Bronchial epithelial cell (primary cell): Measurements from ENCODE around the gene PPM1F. TPM values are rescaled to one million over a fixed set of nuclear protein-coding genes. Genes with fewer than 3 reads are reported as not detected.

Source experiments
- DNase-seq: peaks from one replicate; pipeline ENCODE4 v3.0.0-alpha.2; 2010; ENCODE audit warnings: low read depth
- FAIRE-seq: peaks from 2 replicates; lab custom pipeline; 2011; peaks lifted over from hg19 to GRCh38; lab: Jason Lieb, UNC
- H3K27me3 ChIP-seq: 2 replicates; pipeline ENCODE4 v1.5.1; 2011; ENCODE audit warnings: low read length; ENCODE audit not compliant: control insufficient read depth, insufficient read depth
- H3K36me3 ChIP-seq: 2 replicates; pipeline ENCODE4 v1.5.1; 2011; ENCODE audit warnings: low read length; ENCODE audit not compliant: control insufficient read depth, insufficient read depth
- H3K4me3 ChIP-seq: 2 replicates; pipeline ENCODE4 v1.5.1; 2011; ENCODE audit warnings: mild to moderate bottlenecking, low read depth, low read length, control low read depth
- total RNA-seq: library from RNA; depleted of rRNA; stranded (reverse); fragments of >200 nt; gene quantifications from 2 replicates; pipeline ENCODE4 v1.2.1, GENCODE V29; 2014
- TF ChIP-seq, protein P1 (sequence below): IDR thresholded peaks from 2 replicates; pipeline ENCODE4 v1.5.1; 2011; ENCODE audit warnings: mild to moderate bottlenecking, moderate library complexity, low read length, control low read depth, inconsistent platforms; ENCODE audit not compliant: insufficient read depth, severe bottlenecking

Gene PPM1F
- total RNA-seq, 1 donor from 2014 or later: 16.1 TPM

DNA sequence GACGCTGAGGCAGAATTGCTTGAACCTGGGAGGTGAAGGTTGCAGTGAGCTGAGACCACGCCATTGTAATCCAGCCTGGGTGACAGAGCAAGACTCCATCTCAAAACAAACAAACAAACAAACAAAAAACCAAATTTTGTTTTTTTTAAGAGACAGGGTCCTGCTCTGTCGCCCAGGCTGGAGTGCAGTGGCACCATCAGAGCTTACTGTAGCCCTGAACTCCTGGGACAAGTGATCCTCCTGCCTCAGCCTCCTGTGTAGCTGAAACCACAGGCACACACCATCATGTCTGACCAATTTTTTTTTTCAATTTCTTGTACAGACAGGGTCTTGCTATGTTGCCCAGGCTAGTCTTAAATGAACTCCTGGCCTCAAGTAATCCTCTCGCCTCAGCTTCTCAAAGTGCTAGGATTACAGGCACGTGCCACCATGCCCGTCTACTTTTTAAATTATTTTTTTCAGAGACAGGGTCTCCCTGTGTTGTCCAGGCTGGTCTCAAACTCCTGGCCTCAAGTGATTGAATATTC lies 13.2 kb upstream of the PPM1F start:
- H3K36me3 ChIP-seq: peaks cover 27% of the 10 kb centered on the region
- FAIRE-seq (no peak), DNase-seq (no peak)
- H3K4me3 ChIP-seq: no peak overlapping the region
- TF ChIP-seq, protein P1, sequence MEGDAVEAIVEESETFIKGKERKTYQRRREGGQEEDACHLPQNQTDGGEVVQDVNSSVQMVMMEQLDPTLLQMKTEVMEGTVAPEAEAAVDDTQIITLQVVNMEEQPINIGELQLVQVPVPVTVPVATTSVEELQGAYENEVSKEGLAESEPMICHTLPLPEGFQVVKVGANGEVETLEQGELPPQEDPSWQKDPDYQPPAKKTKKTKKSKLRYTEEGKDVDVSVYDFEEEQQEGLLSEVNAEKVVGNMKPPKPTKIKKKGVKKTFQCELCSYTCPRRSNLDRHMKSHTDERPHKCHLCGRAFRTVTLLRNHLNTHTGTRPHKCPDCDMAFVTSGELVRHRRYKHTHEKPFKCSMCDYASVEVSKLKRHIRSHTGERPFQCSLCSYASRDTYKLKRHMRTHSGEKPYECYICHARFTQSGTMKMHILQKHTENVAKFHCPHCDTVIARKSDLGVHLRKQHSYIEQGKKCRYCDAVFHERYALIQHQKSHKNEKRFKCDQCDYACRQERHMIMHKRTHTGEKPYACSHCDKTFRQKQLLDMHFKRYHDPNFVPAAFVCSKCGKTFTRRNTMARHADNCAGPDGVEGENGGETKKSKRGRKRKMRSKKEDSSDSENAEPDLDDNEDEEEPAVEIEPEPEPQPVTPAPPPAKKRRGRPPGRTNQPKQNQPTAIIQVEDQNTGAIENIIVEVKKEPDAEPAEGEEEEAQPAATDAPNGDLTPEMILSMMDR: no peak
- H3K27me3 ChIP-seq: no peaks in the 10 kb centered on the region

DNA sequence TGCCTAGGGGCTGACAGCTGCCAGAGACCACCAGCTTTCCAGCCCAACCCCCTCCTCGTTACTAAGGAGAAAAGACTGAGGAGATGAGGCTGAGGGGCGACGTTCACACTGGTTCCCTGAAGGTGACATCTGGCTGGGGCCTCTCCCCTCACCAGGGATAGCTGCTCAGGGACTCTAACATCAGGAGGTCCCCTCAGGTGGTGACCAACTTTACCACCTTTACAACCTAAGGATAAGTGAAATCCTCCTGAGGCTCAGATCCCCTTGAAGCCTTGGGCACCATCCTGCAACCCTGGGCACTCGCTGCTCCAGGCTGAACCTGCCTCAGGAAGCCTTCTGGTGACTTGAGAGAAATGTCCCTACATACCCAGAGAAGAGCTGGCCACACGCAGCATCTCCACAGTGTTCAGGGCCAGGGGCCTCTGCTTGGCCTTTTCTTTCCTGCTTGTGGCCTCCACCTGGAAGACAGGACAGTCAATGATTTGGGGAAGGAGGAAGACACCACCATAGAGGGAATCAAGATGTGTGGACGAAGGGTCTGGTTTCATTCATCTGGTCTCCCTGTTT lies 12.4 kb upstream of the PPM1F start:
- Histone ChIP-seq H3K36me3 (peaks cover 27% of the 10 kb centered on the region), H3K4me3 (no peak overlapping the region), H3K27me3 (no peaks in the 10 kb centered on the region)
- DNase-seq (no peak), FAIRE-seq (peak; percentile 43)
- TF ChIP-seq, protein P1: no peak

- Histone ChIP-seq H3K4me3 (no peak overlapping the region), H3K27me3 (no peaks in the 10 kb centered on the region), H3K36me3 (peaks cover 31% of the 10 kb centered on the region)
- no peak for DNase-seq
- TF ChIP-seq, protein P1: no peak
- FAIRE-seq: no peak
Observed at GRCh38 chr22:21964234-21964633, 11.6 kb upstream of the PPM1F start.

DNA sequence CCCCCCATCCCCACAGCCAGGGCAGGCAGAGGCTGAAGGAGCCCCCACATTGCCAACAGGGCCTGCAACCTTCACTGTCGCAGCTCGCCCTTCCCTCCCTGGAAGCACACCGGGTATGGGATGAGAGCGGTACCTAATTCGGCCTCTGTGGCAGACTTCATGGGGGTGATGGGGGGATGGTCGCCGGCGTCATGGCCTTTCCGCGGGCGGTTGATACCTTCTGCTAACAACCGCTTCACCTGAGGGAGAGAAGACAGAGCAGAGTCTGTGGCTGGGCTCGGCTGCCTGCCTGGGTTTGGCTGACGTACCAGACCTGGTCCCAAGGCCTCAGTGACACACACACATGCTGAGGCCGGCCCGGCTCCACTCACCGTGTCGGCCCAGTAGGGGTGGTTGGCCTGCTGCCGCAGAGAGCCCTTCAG lies 11.2 kb upstream of the PPM1F start:
- FAIRE-seq: no peak
- Histone ChIP-seq H3K4me3 (no peak overlapping the region), H3K27me3 (no peaks in the 10 kb centered on the region), H3K36me3 (peaks cover 31% of the 10 kb centered on the region)
- TF ChIP-seq, protein P1: no peak
- no peak for DNase-seq

DNA sequence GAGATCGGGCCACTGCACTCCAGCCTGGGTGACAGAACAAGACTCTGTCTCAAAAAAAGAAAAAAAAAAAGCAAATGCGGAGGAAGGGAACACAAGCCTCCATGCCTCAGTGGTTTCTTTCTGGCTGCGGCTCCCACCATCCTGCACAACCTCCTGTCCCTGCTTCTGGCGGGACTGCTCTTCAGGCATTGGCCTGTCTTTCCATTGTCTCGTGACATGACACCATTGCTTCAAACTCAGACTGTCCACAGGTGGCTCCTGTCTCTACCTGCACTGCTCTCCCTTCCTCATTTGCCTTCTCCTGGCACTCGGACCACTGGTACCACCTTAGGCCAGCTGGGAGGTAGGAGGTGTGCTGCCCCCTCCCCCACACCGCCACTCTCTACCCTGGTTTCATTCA lies 10.6 kb upstream of the PPM1F start:
- Histone ChIP-seq H3K4me3 (no peak overlapping the region), H3K27me3 (no peaks in the 10 kb centered on the region), H3K36me3 (peaks cover 32% of the 10 kb centered on the region)
- DNase-seq (no peak), FAIRE-seq (no peak)
- TF ChIP-seq, protein P1: no peak

- FAIRE-seq (no peak), DNase-seq (no peak)
- no peaks in the 10 kb centered on the region for H3K27me3 ChIP-seq
- TF ChIP-seq, protein P1: no peak
- H3K36me3 ChIP-seq: peaks cover 31% of the 10 kb centered on the region
- no peak overlapping the region for H3K4me3 ChIP-seq
Observed at GRCh38 chr22:21962655-21962949, 10.0 kb upstream of the PPM1F start.
